NCI-H2107 treated with DMSO at 0.1 percent for 48 hours (cell line): Measurements from ENCODE around the gene ABCC10.
"Not testable (repeated sequence)": the region's sequence is repeated elsewhere in the genome, so short reads cannot be mapped to it uniquely, and the experiment has no call there.

Experiments used
- DNase-seq: peaks from one replicate; lab custom pipeline; 2025; ENCODE audit not compliant: unreplicated experiment; lab: John Stamatoyannopoulos, UW

The ABCC10 gene

GRCh38 chr6:43407296-43407695 is 20.0 kb upstream of the ABCC10 start:
- DNase-seq = no peak

GRCh38 chr6:43408259-43408658 is 19.1 kb upstream of the ABCC10 start:
- DNase-seq = no peak

- DNase-seq = not testable (repeated sequence)
Observed at GRCh38 chr6:43410776-43411175, 16.6 kb upstream of the ABCC10 start.

- no peak for DNase-seq
Observed at GRCh38 chr6:43412541-43412940, 14.8 kb upstream of the ABCC10 start.

- no peak for DNase-seq
Observed at GRCh38 chr6:43413002-43413401, 14.3 kb upstream of the ABCC10 start.

GRCh38 chr6:43415275-43415674 is 12.1 kb upstream of the ABCC10 start:
- not testable (repeated sequence) for DNase-seq

- DNase-seq = no peak
Observed at GRCh38 chr6:43416935-43417334, 10.4 kb upstream of the ABCC10 start.

- no peak for DNase-seq
Observed at GRCh38 chr6:43420012-43420709, 7.2 kb upstream of the ABCC10 start.

GRCh38 chr6:43421831-43422230 is 5.5 kb upstream of the ABCC10 start:
- DNase-seq = no peak

- not testable (repeated sequence) for DNase-seq
Observed at GRCh38 chr6:43425083-43425482, 2.3 kb upstream of the ABCC10 start.

GRCh38 chr6:43426928-43427405 is 374 bp upstream of the ABCC10 start:
- no peak for DNase-seq

- DNase-seq = no peak
Observed at GRCh38 chr6:43428112-43428570, 800 bp downstream of the ABCC10 start.

- DNase-seq = no peak
Observed at GRCh38 chr6:43428874-43429273, 1.5 kb downstream of the ABCC10 start.

GRCh38 chr6:43432009-43432945 is 4.9 kb downstream of the ABCC10 start:
- no peak for DNase-seq

- no peak for DNase-seq
Observed at GRCh38 chr6:43433148-43433547, 5.8 kb downstream of the ABCC10 start.

- no peak for DNase-seq
Observed at GRCh38 chr6:43434001-43434840, 6.9 kb downstream of the ABCC10 start.

- no peak for DNase-seq
Observed at GRCh38 chr6:43434943-43435342, 7.6 kb downstream of the ABCC10 start.

- DNase-seq = no peak
Observed at GRCh38 chr6:43435682-43436437, 8.5 kb downstream of the ABCC10 start.

GRCh38 chr6:43436577-43437282 is 9.4 kb downstream of the ABCC10 start:
- no peak for DNase-seq

GRCh38 chr6:43437700-43438099 is 10.4 kb downstream of the ABCC10 start:
- no peak for DNase-seq
